HepG2 (cell line): Measurements from ENCODE around the gene SIK2. TPM values are rescaled to one million over a fixed set of nuclear protein-coding genes. Genes with fewer than 3 reads are reported as not detected.
A peak's percentile ranks its signal among the peaks of the same experiment; 100 is the strongest.

Source experiments
- CHD4 ChIP-seq: fragments of 200-600 bp; sonication (generic); IDR thresholded peaks from 2 replicates; pipeline ENCODE4 v1.7.0; 2017; ENCODE audit warnings: mild to moderate bottlenecking, low read length, borderline replicate concordance
- EP300 ChIP-seq, 3 experiments: sonication (generic) in 1 of 3; formaldehyde crosslinking in 1 of 3; IDR thresholded peaks; 2 replicates each; pipeline versions ENCODE4 v1.5.1 to v1.6.1; 2011 to 2020; ENCODE audit warnings: low read depth in 2 of 3, low read length in 2 of 3, borderline replicate concordance in 1 of 3, improper control_type of control experiment in 1 of 3, mild to moderate bottlenecking in 1 of 3, missing genetic modification reagents in 1 of 3, moderate library complexity in 1 of 3
- HNF1A ChIP-seq, 2 experiments: sonication (generic) in 1 of 2; formaldehyde crosslinking in 1 of 2; IDR thresholded peaks; 2 replicates each; pipeline versions ENCODE4 v1.4.0 to v1.6.1; 2016 to 2020; ENCODE audit warnings: borderline replicate concordance in 1 of 2, low read depth in 1 of 2, mild to moderate bottlenecking in 1 of 2, missing genetic modification reagents in 1 of 2
- HNF4A ChIP-seq: sonication (generic); formaldehyde crosslinking; IDR thresholded peaks from 2 replicates; pipeline ENCODE4 v1.4.0; 2020; ENCODE audit warnings: missing genetic modification reagents
- PAXIP1 ChIP-seq: sonication (generic); formaldehyde crosslinking; conservative IDR thresholded peaks from 2 replicates; pipeline ENCODE4 v1.4.0; 2020; ENCODE audit warnings: mild to moderate bottlenecking, missing genetic modification reagents, moderate library complexity
- PBX3 ChIP-seq: sonication (generic); formaldehyde crosslinking; IDR thresholded peaks from 2 replicates; pipeline ENCODE4 v1.8.1; 2023; ENCODE audit warnings: missing genetic modification reagents, inconsistent platforms, borderline replicate concordance
- SOX13 ChIP-seq, 3 experiments: fragments of 450-650 bp in 1 of 3; sonication (generic) in 1 of 3; formaldehyde crosslinking in 1 of 3; IDR thresholded peaks in 2 of 3; conservative IDR thresholded peaks in 1 of 3; 2 replicates each; pipeline versions ENCODE4 v1.5.0 to v1.6.1; 2016 to 2020; ENCODE audit warnings: antibody characterized with exemption in 1 of 3, mild to moderate bottlenecking in 1 of 3, missing compliant biosample characterization in 1 of 3, missing genetic modification reagents in 1 of 3, moderate library complexity in 1 of 3
- TFDP1 ChIP-seq: IDR thresholded peaks from 2 replicates; pipeline ENCODE4 v1.6.1; 2016; ENCODE audit warnings: missing compliant biosample characterization, missing genetic modification reagents, borderline replicate concordance
- ZNF781 ChIP-seq: sonication (generic); formaldehyde crosslinking; IDR thresholded peaks from 2 replicates; pipeline ENCODE4 v1.5.1; 2020; ENCODE audit warnings: borderline replicate concordance, mild to moderate bottlenecking, missing genetic modification reagents; ENCODE audit errors: not compliant biosample characterization
- polyA plus RNA-seq, 8 experiments: library from polyadenylated mRNA; depleted of rRNA in 3 of 8; stranded (reverse) in 7 of 8; unstranded in 1 of 8; fragments of >200 nt; fragmentation: Illumina TruSeq in 4 of 8; extraction: Trizol in 4 of 8; gene quantifications; 2 replicates each; pipeline versions ENCODE4 v1.2.1 to v1.2.3, GENCODE V29; 2011 to 2016; ENCODE audit warnings: low read depth in 4 of 8, missing spikeins in 1 of 8, mixed read lengths in 1 of 8; ENCODE audit not compliant: insufficient read depth in 1 of 8
- total RNA-seq, 5 experiments: library from RNA; depleted of rRNA; stranded (reverse); fragments of >200 nt; fragmentation: Illumina TruSeq; extraction: Trizol; gene quantifications; 2 replicates each; pipeline ENCODE4 v1.2.3, GENCODE V29; 2016; ENCODE audit warnings: low read depth in 1 of 5

Gene SIK2
- total and polyA plus RNA-seq, 2 of the 13 experiments (the other 11 are each of a cell fraction or from before 2014, with no cell fraction given): 8.1 to 15.4 TPM

- TF ChIP-seq PBX3 (no peak), EP300 (IDR thresholded peaks at IDR 0.05; ENCODE audit: low read depth in 2 of 2, low read length in 2 of 2) (peak in 1 of 2 experiments; percentile 7; a peak in 1 of 4 replicates), EP300 (CRISPR knock-in tag; IDR thresholded peaks at IDR 0.05; ENCODE audit: borderline replicate concordance) (no peak), PAXIP1 (CRISPR knock-in tag) (0 out of 2 replicates have a peak, but pooled peaks have one; percentile 40), TFDP1 (CRISPR knock-in tag) (no peak), HNF4A (CRISPR knock-in tag) (peak; percentile 62), HNF1A (IDR thresholded peaks at IDR 0.05; ENCODE audit: low read depth) (no peak), HNF1A (CRISPR knock-in tag; IDR thresholded peaks at IDR 0.05; ENCODE audit: borderline replicate concordance) (no peak), CHD4 (no peak), ZNF781 (CRISPR knock-in tag) (peak; percentile 34), SOX13 (IDR thresholded peaks at IDR 0.05) (no peak), SOX13 (CRISPR knock-in tag; conservative IDR thresholded peaks at IDR 0.05 in 1 of 2, IDR thresholded peaks at IDR 0.05 in 1 of 2) (0 out of 4 replicates have a peak, but pooled peaks of 1 of the 2 experiments have one; percentile 5)
Measured at GRCh38 chr11:111571829-111572501, 30.3 kb upstream of the SIK2 start (continued).
